Breast epithelium (tissue), 4 donors: ENCODE data around the gene SOWAHB. TPM values are rescaled to one million over a fixed set of nuclear protein-coding genes. Genes with fewer than 3 reads are reported as not detected.

Experiments
- DNase-seq, 2 donors: peaks; one replicate each; pipeline ENCODE4 v3.0.0-alpha.2; 2019; ENCODE audit warnings: low spot score in 2 of 2
- H3K27ac ChIP-seq, 2 donors: fragments of 200-600 bp; sonication (generic) in 1 of 2; one replicate each; pipeline ENCODE4 v1.5.1; 2016 to 2019; ENCODE audit warnings: mild to moderate bottlenecking in 1 of 2
- H3K27me3 ChIP-seq, 2 donors: fragments of 200-600 bp; sonication (generic) in 1 of 2; one replicate each; pipeline versions ENCODE4 v1.5.1 to v1.6.0; 2017 to 2019; ENCODE audit warnings: control low read depth in 1 of 2, mild to moderate bottlenecking in 1 of 2
- H3K36me3 ChIP-seq: fragments of 200-600 bp; one replicate; pipeline ENCODE4 v1.5.1; 2019
- H3K4me1 ChIP-seq, 2 donors: fragments of 200-600 bp; sonication (generic); one replicate each; pipeline ENCODE4 v1.5.1; 2016 to 2019; ENCODE audit warnings: control low read depth in 1 of 2
- H3K4me3 ChIP-seq, 3 donors: fragments of 200-600 bp; sonication (generic); 1 replicate in 2 of 3; 2 replicates in 1 of 3; pipeline ENCODE4 v1.5.1; 2016 to 2019; ENCODE audit warnings: mild to moderate bottlenecking in 3 of 3, moderate library complexity in 2 of 3
- H3K9me3 ChIP-seq, 2 donors: fragments of 200-600 bp; sonication (generic) in 1 of 2; one replicate each; pipeline ENCODE4 v1.5.1; 2016 to 2019; ENCODE audit warnings: control low read depth in 1 of 2
- CTCF ChIP-seq, 3 donors: fragments of 450-650 bp; IDR thresholded peaks; one replicate each; pipeline ENCODE4 v1.5.1; 2016 to 2017; ENCODE audit warnings: antibody characterized with exemption in 3 of 3, mild to moderate bottlenecking in 3 of 3, moderate library complexity in 3 of 3
- POLR2A ChIP-seq: fragments of 450-650 bp; IDR thresholded peaks from one replicate; pipeline ENCODE4 v1.6.1; 2016; ENCODE audit warnings: antibody characterized with exemption, mild to moderate bottlenecking, moderate library complexity
- POLR2AphosphoS5 ChIP-seq, 3 donors: sonication (generic); formaldehyde crosslinking; IDR thresholded peaks; one replicate each; pipeline ENCODE4 v1.6.1; 2017; ENCODE audit warnings: antibody characterized with exemption in 3 of 3
- intact Hi-C: fragments of 100-400 bp; cut with DNase I; formaldehyde crosslinking; loops from one replicate; pipeline ENCODE4 v1.15.1; 2023; ENCODE audit warnings: low total_unique reads
- total RNA-seq, 3 donors: library from RNA; depleted of rRNA; stranded (reverse); fragments of >200 nt; gene quantifications; one replicate each; pipeline ENCODE4 v1.1.0, GENCODE V29; 2016

The SOWAHB gene
- total RNA-seq, 3 donors from 2014 or later = 2.9 to 5.3 TPM; not detected in 1

- intact Hi-C loops = no loop called here
- no peaks in the 10 kb centered on the region for H3K4me1 ChIP-seq
- H3K27me3 ChIP-seq = no peaks in the 10 kb centered on the region
- no peaks in the 10 kb centered on the region for H3K36me3 ChIP-seq
- DNase-seq = no peak
- TF ChIP-seq POLR2AphosphoS5 (IDR thresholded peaks at IDR 0.05) = no peak
- no peak for TF ChIP-seq POLR2A
- TF ChIP-seq CTCF (IDR thresholded peaks at IDR 0.05) = no peak
- H3K4me3 ChIP-seq = no peak overlapping the region
- no peak overlapping the region for H3K27ac ChIP-seq
- no peaks in the 10 kb centered on the region for H3K9me3 ChIP-seq
Measured at GRCh38 chr4:76939184-76939583, 41.2 kb upstream of the SOWAHB start.

GRCh38 chr4:76931576-76932276 is 33.8 kb upstream of the SOWAHB start:
- TF ChIP-seq CTCF (IDR thresholded peaks at IDR 0.05) = no peak
- TF ChIP-seq POLR2AphosphoS5 (IDR thresholded peaks at IDR 0.05) = no peak
- no peak for TF ChIP-seq POLR2A
- Histone ChIP-seq H3K9me3 (no peaks in the 10 kb centered on the region), H3K4me3 (no peak overlapping the region), H3K27me3 (no peaks in the 10 kb centered on the region), H3K27ac (no peak overlapping the region), H3K4me1 (no peaks in the 10 kb centered on the region), H3K36me3 (no peaks in the 10 kb centered on the region)
- intact Hi-C loops = no loop called here
- no peak for DNase-seq

- TF ChIP-seq POLR2A (no peak), POLR2AphosphoS5 (IDR thresholded peaks at IDR 0.05) (no peak)
- H3K27ac ChIP-seq = no peak overlapping the region
- DNase-seq = no peak
- H3K4me1 ChIP-seq = no peaks in the 10 kb centered on the region
- intact Hi-C loops = no loop called here
- H3K27me3 ChIP-seq = no peaks in the 10 kb centered on the region
- H3K9me3 ChIP-seq = no peaks in the 10 kb centered on the region
- H3K36me3 ChIP-seq = no peaks in the 10 kb centered on the region
- no peak overlapping the region for H3K4me3 ChIP-seq
Measured at GRCh38 chr4:76931087-76931486, 33.1 kb upstream of the SOWAHB start.

DNA sequence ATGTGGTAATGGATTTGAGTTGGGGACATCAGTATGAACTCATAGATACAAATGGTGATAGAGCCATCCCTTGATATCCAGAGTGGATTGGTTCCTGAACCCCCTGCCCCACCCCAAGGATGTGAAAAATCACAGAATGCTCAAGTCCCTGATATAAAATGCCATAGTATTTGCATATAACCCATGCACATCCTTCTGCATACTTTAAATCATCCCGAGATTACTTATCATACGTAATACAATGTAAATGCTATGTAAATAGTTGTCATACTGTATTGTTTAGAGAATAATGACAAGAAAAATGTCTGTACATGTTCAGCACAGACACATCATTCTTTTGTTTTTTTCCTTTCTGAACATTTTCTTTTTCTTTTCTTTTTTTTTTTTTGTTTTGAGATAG is 32.7 kb upstream of the SOWAHB start:
- H3K4me3 ChIP-seq = no peak overlapping the region
- intact Hi-C loops = no loop called here
- H3K27ac ChIP-seq = no peak overlapping the region
- H3K9me3 ChIP-seq = no peaks in the 10 kb centered on the region
- no peaks in the 10 kb centered on the region for H3K27me3 ChIP-seq
- H3K4me1 ChIP-seq = no peaks in the 10 kb centered on the region
- no peak for DNase-seq
- TF ChIP-seq POLR2AphosphoS5 (IDR thresholded peaks at IDR 0.05) = no peak
- TF ChIP-seq CTCF (IDR thresholded peaks at IDR 0.05) = no peak
- TF ChIP-seq POLR2A = no peak
- H3K36me3 ChIP-seq = no peaks in the 10 kb centered on the region

DNA sequence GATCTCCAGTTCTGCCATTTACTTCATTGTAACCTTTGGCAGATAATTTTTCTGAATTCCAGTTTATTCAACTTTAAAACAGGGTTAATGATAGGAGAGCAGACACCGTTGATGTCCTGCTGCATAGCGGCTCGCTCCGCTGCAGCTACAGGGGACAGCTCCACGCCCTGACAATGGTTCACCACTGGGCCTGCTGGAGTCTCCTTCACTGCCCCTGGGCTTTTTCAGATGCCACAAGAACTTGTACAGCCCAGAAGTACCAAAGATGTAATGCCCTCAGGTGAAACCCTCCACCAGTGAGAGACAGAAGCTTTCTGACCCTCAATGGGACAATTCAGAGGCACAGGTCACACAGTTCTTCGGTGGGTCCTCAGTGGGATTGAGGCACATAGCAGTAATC is 28.9 kb upstream of the SOWAHB start:
- Histone ChIP-seq H3K36me3 (no peaks in the 10 kb centered on the region), H3K9me3 (no peaks in the 10 kb centered on the region), H3K4me1 (no peaks in the 10 kb centered on the region), H3K27me3 (no peaks in the 10 kb centered on the region), H3K4me3 (no peak overlapping the region), H3K27ac (no peak overlapping the region)
- TF ChIP-seq CTCF (IDR thresholded peaks at IDR 0.05) = no peak
- no peak for TF ChIP-seq POLR2A
- no peak for TF ChIP-seq POLR2AphosphoS5 (IDR thresholded peaks at IDR 0.05)
- intact Hi-C loops = no loop called here
- no peak for DNase-seq
